ENCODE data around the gene ZNF280B. TPM values are rescaled to one million over a fixed set of nuclear protein-coding genes. Genes with fewer than 3 reads are reported as not detected.

The ZNF280B gene
- total and polyA plus RNA-seq, 10 donors: 0.49 to 2.7 (median 1.9) TPM

GRCh38 chr22:22555596-22555995 is 47.1 kb upstream of the ZNF280B start:
- intact Hi-C loops (cut with DNase I; ENCODE audit: low total_unique reads): no loop called here

GRCh38 chr22:22554587-22555284 is 46.2 kb upstream of the ZNF280B start:
- H3K27ac ChIP-seq: no peak overlapping the region
- H3K36me3 ChIP-seq: no peaks in the 10 kb centered on the region
- intact Hi-C loops (cut with DNase I; ENCODE audit: low total_unique reads): no loop called here
- H3K4me1 ChIP-seq: peaks cover 0 to 10% (median 3%) of the 10 kb centered on the region in 6 donors
- H3K4me3 ChIP-seq: no peak overlapping the region
- H3K27me3 ChIP-seq (replicated peaks in 1 of 7): peaks cover 0 to 4% (median 0%) of the 10 kb centered on the region in 7 donors
- H3K9me3 ChIP-seq: no peaks in the 10 kb centered on the region
- DNase-seq: no peak
- TF ChIP-seq POLR2AphosphoS5 (IDR thresholded peaks at IDR 0.05) (no peak), CTCF (IDR thresholded peaks at IDR 0.05 in 8 of 11, conservative IDR thresholded peaks at IDR 0.05 in 3 of 11) (no peak), POLR2A (IDR thresholded peaks at IDR 0.05) (no peak)
- WGBS, 5 donors: 49 to 78% (median 68%) methylated on average over 4 of the region's 4 CpGs

More at GRCh38 chr22:22555596-22555995, 47.1 kb upstream of the ZNF280B start:
- H3K27ac ChIP-seq: no peak overlapping the region
- no peak for DNase-seq
- H3K9me3 ChIP-seq: no peaks in the 10 kb centered on the region
- no peak overlapping the region for H3K4me3 ChIP-seq
- H3K36me3 ChIP-seq: no peaks in the 10 kb centered on the region
- H3K4me1 ChIP-seq: peaks cover 0 to 10% (median 3%) of the 10 kb centered on the region in 6 donors
- H3K27me3 ChIP-seq (replicated peaks in 1 of 7): peaks cover 0 to 4% (median 0%) of the 10 kb centered on the region in 7 donors
- WGBS, 5 donors: 92 to 97% (median 95%) methylated on average over 9 of the region's 9 CpGs
- TF ChIP-seq POLR2AphosphoS5 (IDR thresholded peaks at IDR 0.05) (no peak), POLR2A (IDR thresholded peaks at IDR 0.05) (no peak), CTCF (IDR thresholded peaks at IDR 0.05 in 8 of 11, conservative IDR thresholded peaks at IDR 0.05 in 3 of 11) (no peak)

- Histone ChIP-seq H3K36me3 (no peaks in the 10 kb centered on the region), H3K9me3 (no peaks in the 10 kb centered on the region), H3K4me1 (peaks cover 0 to 4% (median 2%) of the 10 kb centered on the region in 6 donors), H3K27me3 (replicated peaks in 1 of 7) (peaks cover 0 to 2% (median 0%) of the 10 kb centered on the region in 7 donors), H3K27ac (no peak overlapping the region), H3K4me3 (no peak overlapping the region)
- intact Hi-C loops (cut with DNase I; ENCODE audit: low total_unique reads): no loop called here
- DNase-seq: no peak
- 64 to 77% (median 72%) methylated on average over 8 of the region's 8 CpGs for WGBS, 5 donors
- no peak for TF ChIP-seq POLR2AphosphoS5 (IDR thresholded peaks at IDR 0.05)
- TF ChIP-seq CTCF (IDR thresholded peaks at IDR 0.05 in 8 of 11, conservative IDR thresholded peaks at IDR 0.05 in 3 of 11): no peak
- TF ChIP-seq POLR2A (IDR thresholded peaks at IDR 0.05): no peak
These were observed 45.4 kb upstream of the ZNF280B start for GRCh38 chr22:22553735-22554586.

- no peak for TF ChIP-seq CTCF (IDR thresholded peaks at IDR 0.05 in 8 of 11, conservative IDR thresholded peaks at IDR 0.05 in 3 of 11)
- TF ChIP-seq POLR2A (IDR thresholded peaks at IDR 0.05): no peak
- no peak for TF ChIP-seq POLR2AphosphoS5 (IDR thresholded peaks at IDR 0.05)
- Histone ChIP-seq H3K4me3 (no peak overlapping the region), H3K9me3 (no peaks in the 10 kb centered on the region), H3K27ac (no peak overlapping the region), H3K27me3 (replicated peaks in 1 of 7) (no peaks in the 10 kb centered on the region), H3K36me3 (no peaks in the 10 kb centered on the region), H3K4me1 (no peaks in the 10 kb centered on the region)
- 76 to 100% (median 89%) methylated on average over 1 of the region's 1 CpG for WGBS, 5 donors
- intact Hi-C loops (cut with DNase I; ENCODE audit: low total_unique reads): no loop called here
- DNase-seq: no peak
These were observed 44.6 kb upstream of the ZNF280B start for GRCh38 chr22:22553141-22553540.

Data from spleen (tissue), 11 donors.